Measurements from ENCODE around the gene DNMT3B.

GRCh38 chr20:32846852-32847251 lies 84.7 kb downstream of the DNMT3B start:
- TF ChIP-seq CTCF (IDR thresholded peaks at IDR 0.05): no peak
- no peak for TF ChIP-seq POLR2A (IDR thresholded peaks at IDR 0.05)

All from adrenal gland (tissue), 5 donors.